GM12873 (cell line): ENCODE results near the gene EPS15.

Source experiments
- CTCF ChIP-seq: IDR thresholded peaks from 2 replicates; pipeline ENCODE4 v1.5.1; 2012; ENCODE audit warnings: low read depth, mild to moderate bottlenecking, moderate library complexity, low read length, control low read depth; ENCODE audit not compliant: insufficient read depth; ENCODE audit errors: missing control alignments

Gene EPS15

GRCh38 chr1:51355382-51355781 is 163.7 kb downstream of the EPS15 start:
- TF ChIP-seq CTCF: no peak

GRCh38 chr1:51354416-51354815 is 164.7 kb downstream of the EPS15 start:
- TF ChIP-seq CTCF: no peak

- TF ChIP-seq CTCF: no peak
Measured at GRCh38 chr1:51351907-51352306, 167.2 kb downstream of the EPS15 start.

GRCh38 chr1:51349862-51350261 is 169.2 kb downstream of the EPS15 start:
- no peak for TF ChIP-seq CTCF

- no peak for TF ChIP-seq CTCF
Measured at GRCh38 chr1:51348147-51348527, 170.9 kb downstream of the EPS15 start.

- no peak for TF ChIP-seq CTCF
Measured at GRCh38 chr1:51347398-51348146, 171.5 kb downstream of the EPS15 start.

- TF ChIP-seq CTCF: no peak
Measured at GRCh38 chr1:51346086-51346942, 172.8 kb downstream of the EPS15 start.
